Heart right ventricle (tissue), 16 donors: ENCODE results near the gene ABHD3. TPM values are rescaled to one million over a fixed set of nuclear protein-coding genes. Genes with fewer than 3 reads are reported as not detected.

Experiments used
- ATAC-seq, 8 donors: fragments of 200-7000 bp; cut with Tn5 transposase; one replicate each; pipeline ENCODE4 v1.9.1; 2020; ENCODE audit warnings: mild to moderate bottlenecking in 8 of 8, moderate library complexity in 8 of 8, moderate number of reproducible peaks in 1 of 8
- DNase-seq, 2 donors: peaks; one replicate each; pipeline ENCODE4 v3.0.0-alpha.2; 2020
- H3K27ac ChIP-seq, 10 donors: fragments of 200-600 bp; sonication (generic) in 2 of 10; one replicate each; pipeline versions ENCODE4 v1.5.0 to v1.8.0; 2020 to 2022; ENCODE audit warnings: mild to moderate bottlenecking in 3 of 10
- H3K27me3 ChIP-seq, 7 donors: fragments of 200-600 bp; one replicate each; pipeline ENCODE4 v1.8.0; 2021 to 2022; ENCODE audit warnings: mild to moderate bottlenecking in 2 of 7
- H3K36me3 ChIP-seq, 9 donors: fragments of 200-600 bp; sonication (generic) in 1 of 9; one replicate each; pipeline versions ENCODE4 v1.5.0 to v1.8.0; 2020 to 2022; ENCODE audit warnings: mild to moderate bottlenecking in 2 of 9
- H3K4me1 ChIP-seq, 9 donors: fragments of 200-600 bp; sonication (generic) in 1 of 9; one replicate each; pipeline versions ENCODE4 v1.5.0 to v1.8.0; 2020 to 2022; ENCODE audit warnings: mild to moderate bottlenecking in 4 of 9
- H3K4me3 ChIP-seq, 10 donors: fragments of 200-600 bp; sonication (generic) in 2 of 10; one replicate each; pipeline versions ENCODE4 v1.5.0 to v1.8.0; 2020 to 2022; ENCODE audit warnings: mild to moderate bottlenecking in 7 of 10, moderate library complexity in 2 of 10
- H3K9me3 ChIP-seq, 11 donors: fragments of 200-600 bp in 10 of 11; sonication (generic) in 2 of 11; one replicate each; pipeline versions ENCODE4 v1.5.0 to v1.8.0; 2013 to 2022; ENCODE audit warnings: mild to moderate bottlenecking in 2 of 11, control low read depth in 1 of 11, moderate library complexity in 1 of 11
- CTCF ChIP-seq, 9 donors: fragments of 200-600 bp; sonication (generic) in 2 of 9; IDR thresholded peaks; one replicate each; pipeline versions ENCODE4 v1.5.0 to v1.8.0; 2021 to 2022; ENCODE audit warnings: antibody characterized with exemption in 9 of 9, mild to moderate bottlenecking in 5 of 9, moderate library complexity in 1 of 9
- WGBS, 2 donors: extraction: QIAGEN DNeasy Blood & Tissue Kit; methylation state at CpG; one replicate each; pipeline ENCODE4 v1.1.7; 2013; ENCODE audit warnings: inconsistent platforms in 1 of 2; 5-methylcytosine and 5-hydroxymethylcytosine counted together
- intact Hi-C, 10 donors: fragments of 100-400 bp; cut with DNase I; formaldehyde crosslinking; loops; one replicate each; pipeline versions ENCODE4 v1.11.1 to v1.14.2; 2022
- polyA plus RNA-seq, 2 donors: library from polyadenylated mRNA; stranded (reverse); fragments of 200-250 nt; gene quantifications; one replicate each; pipeline ENCODE4 v1.2.3, GENCODE V29; 2013
- total RNA-seq, 10 donors: library from RNA; stranded (reverse); fragmentation: NEBNext Ultra II Directional in 3 of 10; extraction: Animal tissue kit (Norgen Biotek cat#: 25700) in 3 of 10; gene quantifications; one replicate each; pipeline versions ENCODE4 v1.2.1 to v1.2.4, GENCODE V29; 2021 to 2023
- donor health status: Arrhythmogenic right ventricular cardiomyopathy.
- donor health status: ischemic (EF 13 %, LVEDD 7.1; RV severe dilation, severe dysfunction).
- donor health status: healthy with polysubstance abuse.
- donor health status: DM: no; HTN: yes; CAD: no.
- donor health status: DM: no; HTN: no; CAD: no.
- donor health status: ischemic (EF 25% LVEDD 6.9; RV normal size, moderate dysfunction).
- donor health status: ischemic (EF 25% LVEDD 5.7; RV mildly dilated, moderate dysfunction).
- donor health status: healthy.
- donor health status: DM: yes; HTN: yes; CAD: no.
- donor health status: Ischemic cardiomyopathy.
- donor health status: ischemic (EF 35%, LVEDD 5.7; RV mildly dilated, moderate dysfunction).
- donor health status: nonischemic (EF 11% LVEDD 7.7; RV severe dilation, severe dysfunction).
- donor health status: DM: yes; HTN: yes; CAD: no.
- donor health status: PGD.
- donor health status: ischemic (EF 29% LVEDD 5.4; RV normal size, mild dysfunction).
- donor health status: nonischemic (EF 23%, LVEDD 6.1; RV moderate dilation, normal function).

ABHD3 gene
- total and polyA plus RNA-seq, 12 donors, result 2.2 to 28.2 (median 4.2) TPM

DNA sequence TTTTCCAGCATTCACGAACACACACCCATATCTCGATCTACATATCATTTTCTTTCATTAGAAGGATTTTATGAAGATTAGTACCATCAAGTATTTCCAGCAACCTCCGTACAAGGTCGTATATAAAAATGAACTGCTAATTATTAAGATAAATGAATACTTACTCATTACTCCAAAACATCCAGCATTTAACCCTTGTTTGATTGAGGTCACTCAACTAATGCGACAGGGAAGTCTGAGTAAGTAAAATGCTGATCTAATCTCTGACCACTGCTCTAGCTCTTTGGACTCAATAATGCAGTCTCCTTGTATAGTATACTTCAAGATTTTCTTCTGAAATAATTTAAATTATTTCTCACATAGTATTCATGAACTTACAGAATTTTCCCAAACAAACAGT lies 2.0 kb downstream of the ABHD3 start:
- DNase-seq, result no peak
- peak overlapping the region in 1 of 10 donors; percentile 96 for H3K4me3 ChIP-seq
- WGBS, 2 donors, result 92% methylated on average over 5 of the region's 5 CpGs

GRCh38 chr18:21701621-21702020 lies 3.0 kb downstream of the ABHD3 start:
- Histone ChIP-seq H3K27me3 (no peaks in the 10 kb centered on the region), H3K4me1 (peaks cover 0 to 24% (median 13%) of the 10 kb centered on the region in 9 donors), H3K27ac (no peak overlapping the region), H3K4me3 (no peak overlapping the region), H3K36me3 (peaks cover 0 to 48% (median 0%) of the 10 kb centered on the region in 9 donors), H3K9me3 (no peaks in the 10 kb centered on the region)
- intact Hi-C loops, result loop anchor here in 5 of 10 donors (5.0 to 10.0 kb wide), 5 partner anchors 41 to 99 kb away; partner anchors contain the start of genes SNRPD1 (in 2 of the 5), ESCO1 (in 1 of the 5) and MIB1 (in 1 of the 5)
- no peak for TF ChIP-seq CTCF (IDR thresholded peaks at IDR 0.05)
- DNase-seq, result no peak
- no peak for ATAC-seq
- 94 to 97% methylated on average over 2 of the region's 2 CpGs for WGBS, 2 donors

More for the DNA sequence above, 2.0 kb downstream of the ABHD3 start:
- Histone ChIP-seq H3K36me3 (peaks cover 0 to 41% (median 0%) of the 10 kb centered on the region in 9 donors), H3K27ac (peak overlapping the region in 1 of 10 donors; percentile 95), H3K4me1 (peaks cover 0 to 24% (median 13%) of the 10 kb centered on the region in 9 donors), H3K9me3 (no peaks in the 10 kb centered on the region), H3K27me3 (no peaks in the 10 kb centered on the region)
- ATAC-seq, result no peak
- TF ChIP-seq CTCF (IDR thresholded peaks at IDR 0.05), result no peak
- intact Hi-C loops, result loop anchor here in 5 of 10 donors (5.0 to 10.0 kb wide), 5 partner anchors 40 to 100 kb away; partner anchors contain the start of genes SNRPD1 (in 2 of the 5), ESCO1 (in 1 of the 5) and MIB1 (in 1 of the 5)

- DNase-seq, result no peak
- H3K9me3 ChIP-seq, result no peaks in the 10 kb centered on the region
- 95% methylated on average over 6 of the region's 6 CpGs for WGBS, 2 donors
- ATAC-seq, result no peak
- H3K4me1 ChIP-seq, result peaks cover 0 to 23% (median 13%) of the 10 kb centered on the region in 9 donors
- TF ChIP-seq CTCF (IDR thresholded peaks at IDR 0.05), result no peak
- no peaks in the 10 kb centered on the region for H3K27me3 ChIP-seq
- no peak overlapping the region for H3K27ac ChIP-seq
- H3K36me3 ChIP-seq, result peaks cover 0 to 49% (median 0%) of the 10 kb centered on the region in 9 donors
- intact Hi-C loops, result loop anchor here in 5 of 10 donors (5.0 to 10.0 kb wide), 5 partner anchors 42 to 98 kb away; partner anchors contain the start of genes SNRPD1 (in 2 of the 5), ESCO1 (in 1 of the 5) and MIB1 (in 1 of the 5)
- no peak overlapping the region for H3K4me3 ChIP-seq
Observed at GRCh38 chr18:21700528-21701075, 4.0 kb downstream of the ABHD3 start.

GRCh38 chr18:21693322-21693721 lies 11.3 kb downstream of the ABHD3 start:
- H3K9me3 ChIP-seq, result peaks cover 0 to 29% (median 10%) of the 10 kb centered on the region in 11 donors
- no peak for ATAC-seq
- no peaks in the 10 kb centered on the region for H3K4me1 ChIP-seq
- H3K27ac ChIP-seq, result no peak overlapping the region
- TF ChIP-seq CTCF (IDR thresholded peaks at IDR 0.05), result no peak
- 75 to 80% methylated on average over 2 of the region's 2 CpGs for WGBS, 2 donors
- peaks cover 0 to 56% (median 4%) of the 10 kb centered on the region in 9 donors for H3K36me3 ChIP-seq
- no peaks in the 10 kb centered on the region for H3K27me3 ChIP-seq
- no peak for DNase-seq
- intact Hi-C loops, result no loop called here
- no peak overlapping the region for H3K4me3 ChIP-seq
